Esophagus squamous epithelium (tissue), 5 donors: ENCODE results near the gene VIPR1. TPM values are rescaled to one million over a fixed set of nuclear protein-coding genes. Genes with fewer than 3 reads are reported as not detected.

Experiments used
- DNase-seq: peaks from one replicate; lab custom pipeline; 2025; lab: John Stamatoyannopoulos, UW
- H3K27ac ChIP-seq, 4 donors: fragments of 200-600 bp; sonication (generic); one replicate each; pipeline ENCODE4 v1.5.1; 2016 to 2019; ENCODE audit warnings: mild to moderate bottlenecking in 1 of 4
- H3K27me3 ChIP-seq, 4 donors: fragments of 200-600 bp; sonication (generic); 1 replicate in 3 of 4; 2 replicates in 1 of 4; pipeline versions ENCODE4 v1.5.1 to v1.6.0; 2017 to 2021; ENCODE audit warnings: antibody characterized with exemption in 1 of 4
- H3K36me3 ChIP-seq, 3 donors: fragments of 200-600 bp; sonication (generic); one replicate each; pipeline ENCODE4 v1.5.1; 2016 to 2019
- H3K4me1 ChIP-seq, 3 donors: fragments of 200-600 bp; sonication (generic); one replicate each; pipeline ENCODE4 v1.5.1; 2017 to 2019
- H3K4me3 ChIP-seq, 4 donors: fragments of 200-600 bp; sonication (generic); 1 replicate in 3 of 4; 2 replicates in 1 of 4; pipeline ENCODE4 v1.5.1; 2016 to 2019; ENCODE audit warnings: mild to moderate bottlenecking in 2 of 4, moderate library complexity in 1 of 4
- H3K9me3 ChIP-seq, 3 donors: fragments of 200-600 bp; sonication (generic); one replicate each; pipeline ENCODE4 v1.5.1; 2016 to 2019
- POLR2A ChIP-seq, 4 donors: fragments of 450-650 bp; IDR thresholded peaks; one replicate each; pipeline ENCODE4 v1.6.1; 2017; ENCODE audit warnings: antibody characterized with exemption in 4 of 4, mild to moderate bottlenecking in 4 of 4, moderate library complexity in 3 of 4
- WGBS, 2 donors: methylation state at CpG; one replicate each; pipeline ENCODE4 v1.1.5; 2018; 5-methylcytosine and 5-hydroxymethylcytosine counted together
- intact Hi-C: fragments of 100-400 bp; cut with DNase I; formaldehyde crosslinking; loops from one replicate; pipeline ENCODE4 v1.15.0; 2022
- total RNA-seq, 4 donors: library from RNA; depleted of rRNA; stranded (reverse); fragments of >200 nt; gene quantifications; one replicate each; pipeline ENCODE4 v1.1.0, GENCODE V29; 2016
- TF ChIP-seq, protein P1 (sequence below), 6 experiments: fragments of 450-650 bp in 4 of 6; fragments of 200-600 bp in 2 of 6; sonication (generic) in 2 of 6; IDR thresholded peaks; one replicate each; pipeline ENCODE4 v1.5.1; 2016 to 2019; ENCODE audit warnings: antibody characterized with exemption in 6 of 6, mild to moderate bottlenecking in 4 of 6, moderate library complexity in 4 of 6
- donor health status: DM: yes; HTN: yes; CAD: no.

VIPR1 gene
- total RNA-seq, 4 donors from 2014 or later, result 3.6 to 15.4 (median 8.6) TPM

DNA sequence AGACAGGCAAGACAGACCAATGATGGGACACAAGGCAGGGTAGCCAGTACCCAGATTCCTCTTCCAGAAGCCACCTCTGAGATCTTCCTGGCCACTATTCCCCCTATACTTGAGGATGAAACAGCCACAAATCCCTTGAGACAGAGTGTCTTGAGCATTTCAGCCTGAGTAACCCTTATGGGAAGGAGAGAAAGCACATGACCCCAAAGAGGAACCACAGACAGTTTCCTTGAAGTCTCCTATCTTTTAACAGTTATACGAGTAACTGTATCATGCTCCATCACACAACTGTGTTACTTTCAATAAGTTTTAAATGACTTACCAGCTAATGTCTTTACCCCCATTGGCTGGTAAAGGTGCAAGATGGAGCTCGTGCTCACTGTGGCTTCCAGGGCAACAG is 9.3 kb downstream of the VIPR1 start:
- H3K9me3 ChIP-seq, result no peaks in the 10 kb centered on the region
- H3K27me3 ChIP-seq, result no peaks in the 10 kb centered on the region
- intact Hi-C loops, result no loop called here
- peaks cover 14 to 76% (median 27%) of the 10 kb centered on the region in 3 donors for H3K4me1 ChIP-seq
- WGBS, 2 donors, result 74 to 76% methylated on average over 2 of the region's 2 CpGs
- no peaks in the 10 kb centered on the region for H3K36me3 ChIP-seq
- TF ChIP-seq, protein P1, sequence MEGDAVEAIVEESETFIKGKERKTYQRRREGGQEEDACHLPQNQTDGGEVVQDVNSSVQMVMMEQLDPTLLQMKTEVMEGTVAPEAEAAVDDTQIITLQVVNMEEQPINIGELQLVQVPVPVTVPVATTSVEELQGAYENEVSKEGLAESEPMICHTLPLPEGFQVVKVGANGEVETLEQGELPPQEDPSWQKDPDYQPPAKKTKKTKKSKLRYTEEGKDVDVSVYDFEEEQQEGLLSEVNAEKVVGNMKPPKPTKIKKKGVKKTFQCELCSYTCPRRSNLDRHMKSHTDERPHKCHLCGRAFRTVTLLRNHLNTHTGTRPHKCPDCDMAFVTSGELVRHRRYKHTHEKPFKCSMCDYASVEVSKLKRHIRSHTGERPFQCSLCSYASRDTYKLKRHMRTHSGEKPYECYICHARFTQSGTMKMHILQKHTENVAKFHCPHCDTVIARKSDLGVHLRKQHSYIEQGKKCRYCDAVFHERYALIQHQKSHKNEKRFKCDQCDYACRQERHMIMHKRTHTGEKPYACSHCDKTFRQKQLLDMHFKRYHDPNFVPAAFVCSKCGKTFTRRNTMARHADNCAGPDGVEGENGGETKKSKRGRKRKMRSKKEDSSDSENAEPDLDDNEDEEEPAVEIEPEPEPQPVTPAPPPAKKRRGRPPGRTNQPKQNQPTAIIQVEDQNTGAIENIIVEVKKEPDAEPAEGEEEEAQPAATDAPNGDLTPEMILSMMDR (IDR thresholded peaks at IDR 0.05), result no peak
- TF ChIP-seq POLR2A (IDR thresholded peaks at IDR 0.05), result no peak
- H3K4me3 ChIP-seq, result no peak overlapping the region
- no peak for DNase-seq
- H3K27ac ChIP-seq, result no peak overlapping the region

DNA sequence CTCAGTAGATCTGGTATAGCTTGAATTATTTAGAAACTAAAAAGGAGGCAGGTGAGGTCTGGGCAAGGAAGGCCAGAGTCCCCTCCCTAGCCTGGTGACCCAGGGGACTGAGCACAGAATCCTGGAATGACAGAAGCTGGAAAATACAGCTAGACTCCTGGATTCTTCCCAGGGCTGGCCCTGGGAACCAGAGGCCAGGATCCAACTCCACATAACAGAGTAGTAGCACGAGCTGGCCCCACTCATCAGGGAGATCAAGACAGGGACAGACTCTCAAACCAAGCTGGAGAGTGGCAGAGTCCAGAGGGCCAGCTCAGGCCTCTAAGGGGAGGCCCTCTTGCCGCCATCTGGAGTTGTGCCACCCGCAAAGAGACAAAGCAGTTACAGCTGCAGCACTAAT is 10.7 kb downstream of the VIPR1 start:
- no peaks in the 10 kb centered on the region for H3K36me3 ChIP-seq
- peaks cover 21 to 75% (median 25%) of the 10 kb centered on the region in 3 donors for H3K4me1 ChIP-seq
- WGBS, 2 donors, result 33% methylated on average over 1 of the region's 3 CpGs; no CpG with 5 or more reads in 1 of the 2 donors
- H3K4me3 ChIP-seq, result no peak overlapping the region
- no peak for DNase-seq
- no peaks in the 10 kb centered on the region for H3K27me3 ChIP-seq
- H3K27ac ChIP-seq, result no peak overlapping the region
- intact Hi-C loops, result no loop called here
- no peak for TF ChIP-seq POLR2A (IDR thresholded peaks at IDR 0.05)
- TF ChIP-seq, protein P1 (IDR thresholded peaks at IDR 0.05), result no peak
- H3K9me3 ChIP-seq, result no peaks in the 10 kb centered on the region

DNA sequence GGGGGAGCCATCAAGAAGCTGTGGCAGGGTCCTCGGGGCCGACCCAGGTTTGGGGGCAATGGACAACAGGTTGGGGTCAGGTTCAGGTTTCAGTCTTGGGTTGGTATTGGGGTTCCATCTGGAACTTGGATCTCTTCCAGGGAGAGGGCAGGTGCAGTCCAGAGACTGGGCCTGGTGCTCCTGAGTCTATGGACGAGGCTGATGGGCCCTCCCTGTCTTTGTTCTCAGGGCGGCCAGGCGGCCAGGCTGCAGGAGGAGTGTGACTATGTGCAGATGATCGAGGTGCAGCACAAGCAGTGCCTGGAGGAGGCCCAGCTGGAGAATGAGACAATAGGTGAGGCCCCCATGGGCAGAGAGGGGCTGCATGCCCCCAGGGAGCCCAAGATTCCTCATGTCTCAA is 11.1 kb downstream of the VIPR1 start:
- intact Hi-C loops, result no loop called here
- peak overlapping the region in 2 of 4 donors; percentile 82 to 88 for H3K27ac ChIP-seq
- peaks cover 21 to 75% (median 25%) of the 10 kb centered on the region in 3 donors for H3K4me1 ChIP-seq
- no peaks in the 10 kb centered on the region for H3K27me3 ChIP-seq
- H3K4me3 ChIP-seq, result no peak overlapping the region
- WGBS, 2 donors, result no CpG with 5 or more reads among the region's 6 CpGs
- no peaks in the 10 kb centered on the region for H3K9me3 ChIP-seq
- no peak for DNase-seq
- TF ChIP-seq, protein P1 (IDR thresholded peaks at IDR 0.05), result no peak
- TF ChIP-seq POLR2A (IDR thresholded peaks at IDR 0.05), result no peak
- H3K36me3 ChIP-seq, result no peaks in the 10 kb centered on the region

DNA sequence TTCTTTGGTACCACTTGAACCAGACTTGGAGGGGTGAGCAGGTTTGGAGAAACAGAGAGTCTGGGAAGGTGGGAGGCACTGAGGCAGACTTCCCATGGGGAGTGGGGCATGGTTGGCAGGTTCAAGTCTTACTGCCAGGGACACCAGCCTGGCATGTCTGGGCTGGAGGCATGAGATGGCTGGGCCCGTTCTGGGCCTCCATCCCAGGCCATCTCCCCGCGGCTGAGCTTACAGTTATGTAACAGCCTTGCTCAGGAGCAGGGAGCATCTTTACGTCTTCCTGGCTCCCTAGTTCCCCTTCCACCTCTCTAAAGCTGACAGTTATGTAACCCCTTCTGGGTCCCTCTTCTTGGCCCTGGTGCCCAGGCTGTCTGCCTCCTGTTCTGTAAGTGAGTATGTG is 12.4 kb downstream of the VIPR1 start:
- TF ChIP-seq POLR2A (IDR thresholded peaks at IDR 0.05), result no peak
- TF ChIP-seq, protein P1 (IDR thresholded peaks at IDR 0.05), result no peak
- Histone ChIP-seq H3K36me3 (no peaks in the 10 kb centered on the region), H3K27me3 (no peaks in the 10 kb centered on the region), H3K9me3 (no peaks in the 10 kb centered on the region), H3K4me1 (peaks cover 24 to 84% (median 25%) of the 10 kb centered on the region in 3 donors), H3K4me3 (no peak overlapping the region), H3K27ac (peak overlapping the region; percentile 78 to 88 (median 82))
- WGBS, 2 donors, result 28 to 52% methylated on average over 4 of the region's 4 CpGs
- no peak for DNase-seq
- intact Hi-C loops, result no loop called here

DNA sequence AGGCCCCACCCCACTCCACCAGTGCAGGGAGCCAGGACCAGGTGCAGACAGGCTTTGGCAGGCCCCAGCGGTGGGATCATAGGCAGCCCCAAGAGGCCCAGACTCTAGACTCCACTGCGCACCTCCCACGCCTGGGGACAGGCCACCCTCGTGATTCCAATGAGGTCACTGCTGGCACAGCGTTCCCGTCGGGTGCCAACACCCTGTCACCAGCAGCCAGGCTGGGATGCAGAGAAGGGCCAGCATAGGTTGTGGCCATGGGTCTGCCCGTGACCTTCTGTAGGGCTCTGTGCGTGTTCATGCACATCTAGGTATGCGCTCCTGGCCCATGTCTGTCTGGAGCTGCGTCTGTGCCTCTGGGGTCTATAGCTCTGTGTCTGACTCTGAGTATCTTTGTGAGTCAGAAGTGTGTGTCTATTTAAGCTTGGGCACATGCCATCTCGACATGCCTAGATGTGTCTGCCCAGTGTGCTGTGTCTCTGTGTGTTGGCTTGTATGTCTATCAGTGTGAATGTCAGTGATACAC is 13.0 kb downstream of the VIPR1 start:
- Histone ChIP-seq H3K9me3 (no peaks in the 10 kb centered on the region), H3K4me3 (no peak overlapping the region), H3K36me3 (no peaks in the 10 kb centered on the region), H3K27me3 (no peaks in the 10 kb centered on the region), H3K4me1 (peaks cover 25 to 85% (median 29%) of the 10 kb centered on the region in 3 donors), H3K27ac (peak overlapping the region; percentile 78 to 88 (median 82))
- intact Hi-C loops, result no loop called here
- no peak for DNase-seq
- WGBS, 2 donors, result 52% methylated on average over 7 of the region's 12 CpGs; no CpG with 5 or more reads in 1 of the 2 donors
- TF ChIP-seq POLR2A (IDR thresholded peaks at IDR 0.05), result no peak
- TF ChIP-seq, protein P1 (IDR thresholded peaks at IDR 0.05), result no peak
